Measurements from ENCODE around the gene SFXN2.

SFXN2 gene

GRCh38 chr10:102764470-102765161 lies 50.2 kb downstream of the SFXN2 start:
- no peak for DNase-seq (ENCODE audit: low read depth, low spot score)
- H3K36me3 ChIP-seq (ENCODE audit: control insufficient read depth, insufficient read depth, low read length): no peaks in the 10 kb centered on the region
- H3K27ac ChIP-seq (ENCODE audit: low read length): no peak overlapping the region
- no peaks in the 10 kb centered on the region for H3K9me3 ChIP-seq (ENCODE audit: control insufficient read depth, insufficient read depth, low read length)
- no peak overlapping the region for H3K4me3 ChIP-seq (ENCODE audit: low read length)
- no peaks in the 10 kb centered on the region for H3K27me3 ChIP-seq (ENCODE audit: control insufficient read depth, insufficient read depth, low read length)
- H3K4me1 ChIP-seq (ENCODE audit: control insufficient read depth, insufficient read depth, low read length): no peaks in the 10 kb centered on the region
- no CpG with 5 or more reads among the region's 6 CpGs for WGBS (ENCODE audit: insufficient coverage, insufficient read length)

GRCh38 chr10:102765336-102765735 lies 50.9 kb downstream of the SFXN2 start:
- Histone ChIP-seq H3K9me3 (ENCODE audit: control insufficient read depth, insufficient read depth, low read length) (no peaks in the 10 kb centered on the region), H3K27me3 (ENCODE audit: control insufficient read depth, insufficient read depth, low read length) (no peaks in the 10 kb centered on the region), H3K4me3 (ENCODE audit: low read length) (no peak overlapping the region), H3K4me1 (ENCODE audit: control insufficient read depth, insufficient read depth, low read length) (no peaks in the 10 kb centered on the region), H3K27ac (ENCODE audit: low read length) (no peak overlapping the region), H3K36me3 (ENCODE audit: control insufficient read depth, insufficient read depth, low read length) (no peaks in the 10 kb centered on the region)
- no peak for DNase-seq (ENCODE audit: low read depth, low spot score)
- no CpG with 5 or more reads among the region's 7 CpGs for WGBS (ENCODE audit: insufficient coverage, insufficient read length)

DNA sequence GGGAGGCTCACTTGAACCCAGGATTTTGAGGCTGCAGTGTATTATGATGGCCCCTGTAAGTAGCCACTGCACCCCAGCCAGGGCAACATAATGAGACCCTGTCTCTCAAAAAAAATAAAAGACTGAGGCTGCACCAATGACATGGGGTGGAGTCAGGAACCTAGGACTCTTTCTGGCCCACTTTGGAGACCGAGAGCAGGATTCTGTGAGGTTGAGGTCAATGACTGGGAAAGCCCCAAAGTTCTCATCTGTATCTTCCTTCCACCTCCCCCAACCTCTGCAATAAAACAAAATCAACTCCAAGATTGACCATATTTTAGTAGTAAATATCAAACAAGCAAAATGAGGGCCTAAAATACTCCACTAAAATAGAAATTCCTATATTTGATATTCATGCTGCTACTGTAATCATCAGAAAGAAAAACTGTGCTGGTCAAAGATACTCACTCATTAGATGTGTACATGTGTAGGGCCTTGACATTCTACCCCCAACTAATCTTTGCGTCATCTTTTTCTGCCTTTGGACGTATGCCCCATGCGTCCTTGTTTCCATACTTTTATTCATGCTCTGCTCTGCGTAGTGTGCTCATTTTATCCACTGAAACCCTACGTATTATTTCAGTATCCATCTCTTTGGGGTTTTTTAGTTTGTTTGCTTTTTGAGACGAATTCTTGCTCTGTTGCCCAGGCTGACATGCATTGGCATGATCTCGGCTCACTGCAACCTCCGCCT lies 53.2 kb downstream of the SFXN2 start:
- Histone ChIP-seq H3K36me3 (ENCODE audit: control insufficient read depth, insufficient read depth, low read length) (no peaks in the 10 kb centered on the region), H3K27me3 (ENCODE audit: control insufficient read depth, insufficient read depth, low read length) (no peaks in the 10 kb centered on the region), H3K27ac (ENCODE audit: low read length) (no peak overlapping the region), H3K4me1 (ENCODE audit: control insufficient read depth, insufficient read depth, low read length) (no peaks in the 10 kb centered on the region), H3K4me3 (ENCODE audit: low read length) (no peak overlapping the region), H3K9me3 (ENCODE audit: control insufficient read depth, insufficient read depth, low read length) (no peaks in the 10 kb centered on the region)
- no peak for DNase-seq (ENCODE audit: low read depth, low spot score)
- no CpG with 5 or more reads among the region's 9 CpGs for WGBS (ENCODE audit: insufficient coverage, insufficient read length)

- Histone ChIP-seq H3K36me3 (ENCODE audit: control insufficient read depth, insufficient read depth, low read length) (no peaks in the 10 kb centered on the region), H3K4me3 (ENCODE audit: low read length) (no peak overlapping the region), H3K27ac (ENCODE audit: low read length) (no peak overlapping the region), H3K4me1 (ENCODE audit: control insufficient read depth, insufficient read depth, low read length) (no peaks in the 10 kb centered on the region), H3K27me3 (ENCODE audit: control insufficient read depth, insufficient read depth, low read length) (no peaks in the 10 kb centered on the region), H3K9me3 (ENCODE audit: control insufficient read depth, insufficient read depth, low read length) (no peaks in the 10 kb centered on the region)
- DNase-seq (ENCODE audit: low read depth, low spot score): no peak
- WGBS (ENCODE audit: insufficient coverage, insufficient read length): no CpG with 5 or more reads among the region's 7 CpGs
These were observed 55.1 kb downstream of the SFXN2 start for GRCh38 chr10:102769375-102770107.

GRCh38 chr10:102770108-102770482 lies 55.7 kb downstream of the SFXN2 start:
- Histone ChIP-seq H3K27ac (ENCODE audit: low read length) (no peak overlapping the region), H3K4me1 (ENCODE audit: control insufficient read depth, insufficient read depth, low read length) (no peaks in the 10 kb centered on the region), H3K27me3 (ENCODE audit: control insufficient read depth, insufficient read depth, low read length) (no peaks in the 10 kb centered on the region), H3K4me3 (ENCODE audit: low read length) (no peak overlapping the region), H3K36me3 (ENCODE audit: control insufficient read depth, insufficient read depth, low read length) (no peaks in the 10 kb centered on the region), H3K9me3 (ENCODE audit: control insufficient read depth, insufficient read depth, low read length) (no peaks in the 10 kb centered on the region)
- no peak for DNase-seq (ENCODE audit: low read depth, low spot score)
- no CpG with 5 or more reads among the region's 3 CpGs for WGBS (ENCODE audit: insufficient coverage, insufficient read length)

DNA sequence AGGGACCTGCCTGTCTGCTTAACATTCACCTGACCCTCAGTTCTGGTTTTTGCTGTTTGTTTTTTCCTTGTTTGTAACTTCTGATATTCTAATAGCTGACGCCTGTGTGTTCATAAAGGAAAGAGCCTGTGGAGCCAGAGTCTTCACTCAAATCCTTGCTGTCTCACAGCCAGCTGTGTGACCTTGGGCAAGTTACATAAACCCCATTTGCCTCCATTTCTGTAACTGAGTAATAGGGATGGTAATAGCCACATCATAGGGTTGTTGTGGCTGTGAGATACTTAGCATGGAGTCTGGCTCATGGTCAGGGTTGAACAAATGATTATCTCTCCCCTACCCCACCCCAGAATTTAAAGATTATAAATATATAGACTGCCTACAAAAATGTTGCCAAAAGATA lies 56.4 kb downstream of the SFXN2 start:
- H3K4me1 ChIP-seq (ENCODE audit: control insufficient read depth, insufficient read depth, low read length): no peaks in the 10 kb centered on the region
- no CpG with 5 or more reads among the region's 1 CpG for WGBS (ENCODE audit: insufficient coverage, insufficient read length)
- no peak overlapping the region for H3K27ac ChIP-seq (ENCODE audit: low read length)

GRCh38 chr10:102773320-102773719 lies 58.9 kb downstream of the SFXN2 start:
- H3K4me3 ChIP-seq (ENCODE audit: low read length): no peak overlapping the region
- no CpG with 5 or more reads among the region's 1 CpG for WGBS (ENCODE audit: insufficient coverage, insufficient read length)
- no peaks in the 10 kb centered on the region for H3K27me3 ChIP-seq (ENCODE audit: control insufficient read depth, insufficient read depth, low read length)
- DNase-seq (ENCODE audit: low read depth, low spot score): no peak
- no peak overlapping the region for H3K27ac ChIP-seq (ENCODE audit: low read length)
- no peaks in the 10 kb centered on the region for H3K36me3 ChIP-seq (ENCODE audit: control insufficient read depth, insufficient read depth, low read length)
- no peaks in the 10 kb centered on the region for H3K9me3 ChIP-seq (ENCODE audit: control insufficient read depth, insufficient read depth, low read length)
- H3K4me1 ChIP-seq (ENCODE audit: control insufficient read depth, insufficient read depth, low read length): peaks cover 17% of the 10 kb centered on the region

More for the DNA sequence above, 56.4 kb downstream of the SFXN2 start:
- H3K27me3 ChIP-seq (ENCODE audit: control insufficient read depth, insufficient read depth, low read length): no peaks in the 10 kb centered on the region
- no peak overlapping the region for H3K4me3 ChIP-seq (ENCODE audit: low read length)
- no peak for DNase-seq (ENCODE audit: low read depth, low spot score)
- no peaks in the 10 kb centered on the region for H3K36me3 ChIP-seq (ENCODE audit: control insufficient read depth, insufficient read depth, low read length)
- no peaks in the 10 kb centered on the region for H3K9me3 ChIP-seq (ENCODE audit: control insufficient read depth, insufficient read depth, low read length)

DNA sequence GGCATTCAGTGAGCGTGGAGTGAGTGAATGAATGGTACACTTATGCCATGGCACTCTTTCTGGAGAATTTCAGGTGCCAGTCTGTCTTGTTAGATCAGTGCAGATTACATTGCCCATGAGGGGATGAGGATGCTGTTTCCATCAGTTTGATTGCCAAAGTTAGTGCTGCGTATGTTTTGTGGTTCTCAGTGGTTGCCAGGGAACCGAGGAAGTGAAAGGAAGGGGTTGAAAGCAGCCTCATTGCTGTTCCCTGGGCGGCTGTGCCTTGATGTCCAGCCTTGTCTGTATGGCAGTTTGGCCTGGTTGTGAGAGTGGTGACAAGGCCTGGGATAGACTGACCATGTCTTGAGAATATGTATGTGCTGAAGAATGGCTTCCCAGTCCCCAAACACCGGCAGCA lies 59.5 kb downstream of the SFXN2 start:
- no peaks in the 10 kb centered on the region for H3K27me3 ChIP-seq (ENCODE audit: control insufficient read depth, insufficient read depth, low read length)
- WGBS (ENCODE audit: insufficient coverage, insufficient read length): no CpG with 5 or more reads among the region's 5 CpGs
- DNase-seq (ENCODE audit: low read depth, low spot score): no peak
- H3K9me3 ChIP-seq (ENCODE audit: control insufficient read depth, insufficient read depth, low read length): no peaks in the 10 kb centered on the region
- peaks cover 17% of the 10 kb centered on the region for H3K4me1 ChIP-seq (ENCODE audit: control insufficient read depth, insufficient read depth, low read length)
- H3K36me3 ChIP-seq (ENCODE audit: control insufficient read depth, insufficient read depth, low read length): no peaks in the 10 kb centered on the region
- no peak overlapping the region for H3K4me3 ChIP-seq (ENCODE audit: low read length)
- no peak overlapping the region for H3K27ac ChIP-seq (ENCODE audit: low read length)

GRCh38 chr10:102775201-102775934 lies 60.9 kb downstream of the SFXN2 start:
- DNase-seq (ENCODE audit: low read depth, low spot score): no peak
- H3K27me3 ChIP-seq (ENCODE audit: control insufficient read depth, insufficient read depth, low read length): no peaks in the 10 kb centered on the region
- no peaks in the 10 kb centered on the region for H3K9me3 ChIP-seq (ENCODE audit: control insufficient read depth, insufficient read depth, low read length)
- WGBS (ENCODE audit: insufficient coverage, insufficient read length): no CpG with 5 or more reads among the region's 16 CpGs
- H3K4me3 ChIP-seq (ENCODE audit: low read length): no peak overlapping the region
- no peak overlapping the region for H3K27ac ChIP-seq (ENCODE audit: low read length)
- H3K36me3 ChIP-seq (ENCODE audit: control insufficient read depth, insufficient read depth, low read length): no peaks in the 10 kb centered on the region
- H3K4me1 ChIP-seq (ENCODE audit: control insufficient read depth, insufficient read depth, low read length): peaks cover 17% of the 10 kb centered on the region
